Activated CD4-positive, alpha-beta T cell treated with anti-CD3 and anti-CD28 coated beads, Interleukin-2, Interleukin-4, amounts not matched to agents 100 ng/mL and 50 ng/mL, durations not matched to agents 16 hours and 8 hours (primary cell): ENCODE data around the gene NEIL1.
A peak's percentile ranks its signal among the peaks of the same experiment; 100 is the strongest.
"Not testable (repeated sequence)": the region's sequence is repeated elsewhere in the genome, so short reads cannot be mapped to it uniquely, and the experiment has no call there.

Experiments
- DNase-seq: peaks from one replicate; pipeline ENCODE4 v3.0.0-alpha.2; 2020; ENCODE audit warnings: low spot score

The NEIL1 gene

DNA sequence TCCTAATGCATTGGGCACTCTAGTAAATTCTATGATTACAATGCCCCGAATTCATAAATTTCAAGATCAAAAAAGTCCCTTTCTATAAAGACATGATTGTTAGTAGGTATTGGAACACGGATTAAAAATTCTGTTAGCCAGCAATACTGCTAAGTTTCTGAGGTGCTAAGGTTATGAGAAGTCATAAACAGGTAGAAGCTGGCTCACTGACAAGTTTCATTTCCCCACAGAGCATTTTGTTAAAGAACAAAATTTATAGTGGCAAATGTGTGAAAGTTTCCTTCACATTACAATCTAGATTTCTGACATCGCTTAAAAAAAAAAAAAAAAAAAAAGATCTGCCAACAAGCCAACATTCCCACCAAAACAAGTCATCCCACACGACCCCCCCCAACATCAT, 33.9 kb downstream of the NEIL1 start:
- no peak for DNase-seq

DNA sequence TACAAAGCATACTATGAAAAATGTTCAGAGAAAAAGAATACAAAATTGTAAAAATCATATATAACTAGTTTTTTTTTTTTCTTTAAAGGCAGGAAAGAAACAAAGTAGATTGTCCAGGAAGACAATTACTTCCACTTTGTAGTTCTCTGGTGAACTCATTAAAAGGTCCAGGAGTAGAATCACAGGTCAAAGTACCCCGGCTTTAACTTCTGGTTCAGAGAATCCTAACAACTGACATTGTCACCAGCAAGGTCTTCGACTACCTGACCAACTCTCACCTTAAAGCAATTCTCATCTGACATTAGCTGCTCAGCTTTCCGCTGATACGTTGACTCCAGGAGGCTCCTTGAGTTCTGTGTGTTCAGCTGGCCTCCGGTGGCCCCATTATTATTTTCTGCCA, 37.1 kb downstream of the NEIL1 start:
- DNase-seq: not testable (repeated sequence)

DNA sequence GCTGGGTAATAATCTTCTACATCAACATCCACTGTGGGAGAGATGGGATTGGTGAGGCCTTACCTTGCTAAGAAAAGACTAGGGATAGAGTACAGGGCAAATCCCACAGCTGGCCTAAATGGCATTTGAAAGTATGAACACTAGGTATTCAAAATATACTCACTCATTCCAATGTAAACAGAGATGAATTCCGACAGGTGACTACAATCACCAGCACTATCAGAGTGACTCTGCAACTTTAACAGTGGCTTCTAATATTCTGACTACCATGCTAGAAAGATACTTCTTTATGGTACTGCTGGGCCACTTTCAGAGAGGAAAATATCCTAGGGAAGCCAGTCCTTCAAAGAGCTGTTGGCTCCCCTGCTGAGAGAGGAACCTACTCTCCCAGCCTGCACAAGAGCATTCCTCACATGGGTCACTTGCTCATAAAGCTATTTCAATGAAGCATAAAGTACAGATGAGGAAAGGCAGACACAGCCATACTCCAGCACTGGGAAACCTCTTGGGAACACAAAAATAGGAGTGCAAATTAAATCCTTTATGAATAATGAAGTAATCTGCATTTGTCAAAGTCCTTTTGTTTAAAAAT, 43.0 kb downstream of the NEIL1 start:
- DNase-seq: no peak

DNA sequence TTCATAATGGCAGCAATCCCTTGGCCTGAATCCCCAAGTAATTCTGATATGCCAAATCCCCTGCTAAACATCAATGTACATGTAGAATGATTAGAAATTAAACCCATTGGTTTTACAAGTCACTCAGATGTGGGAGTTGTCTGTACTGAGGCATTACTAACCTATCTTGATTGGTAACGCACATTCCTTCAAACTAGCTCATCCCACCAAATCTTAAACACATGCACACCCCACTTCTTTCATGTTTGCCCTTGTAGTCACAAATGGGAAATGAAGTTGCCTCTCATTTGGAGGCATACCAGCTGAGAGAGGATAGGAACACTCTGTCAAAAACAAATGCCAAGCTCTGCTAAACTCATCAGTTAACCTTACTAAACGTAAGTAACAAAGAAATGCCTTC, 50.7 kb downstream of the NEIL1 start:
- DNase-seq: no peak

DNA sequence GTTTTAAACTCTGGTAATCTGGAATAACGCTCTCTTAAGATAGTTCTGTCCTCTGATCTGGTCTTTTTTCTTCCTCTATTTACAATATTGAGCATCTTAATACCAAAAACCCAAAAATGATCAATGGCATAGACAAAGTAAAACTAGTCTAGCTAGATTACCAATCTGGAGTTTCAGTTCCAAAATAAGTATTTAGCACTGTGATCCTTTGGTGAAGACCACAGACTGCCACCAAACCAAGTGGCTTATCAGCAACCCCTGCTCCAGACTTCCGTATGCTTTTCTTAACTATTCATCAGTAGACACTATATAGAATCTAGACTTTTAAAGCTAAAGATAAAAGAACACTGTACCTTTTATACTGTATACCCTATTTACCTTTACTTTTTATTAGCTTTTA, 57.1 kb downstream of the NEIL1 start:
- DNase-seq: peak; percentile 33
